ENCODE results near the gene C6orf120.

C6orf120 gene

GRCh38 chr6:169701954-169702839 is at the start of gene C6orf120, which contains the start of gene WDR27:
TSS of gene C6orf120 (plus strand) at chr6:169702126. CDS start at chr6:169702460, 334 bp downstream.
TSS of gene WDR27 (minus strand) at chr6:169702029. CDS start at chr6:169689005, 13,024 bp downstream.
- peak; percentile 98 for DNase-seq

- no peak for DNase-seq
Observed at GRCh38 chr6:169652896-169653295, 49.0 kb upstream of the C6orf120 start.

- no peak for DNase-seq
Observed at GRCh38 chr6:169653691-169654090, 48.2 kb upstream of the C6orf120 start.

- DNase-seq: peak; percentile 90
Observed at GRCh38 chr6:169654598-169655391, 47.1 kb upstream of the C6orf120 start.

- no peak for DNase-seq
Observed at GRCh38 chr6:169656546-169657283, 45.2 kb upstream of the C6orf120 start.

GRCh38 chr6:169657284-169657610 is 44.7 kb upstream of the C6orf120 start:
- DNase-seq: no peak

GRCh38 chr6:169659820-169660610 is 41.9 kb upstream of the C6orf120 start:
- DNase-seq: no peak

- DNase-seq: no peak
Observed at GRCh38 chr6:169660751-169661390, 41.1 kb upstream of the C6orf120 start.

GRCh38 chr6:169661391-169661756 is 40.6 kb upstream of the C6orf120 start:
- DNase-seq: no peak

- DNase-seq: no peak
Observed at GRCh38 chr6:169663468-169663867, 38.5 kb upstream of the C6orf120 start.

- DNase-seq: no peak
Observed at GRCh38 chr6:169664227-169664626, 37.7 kb upstream of the C6orf120 start.

- no peak for DNase-seq
Observed at GRCh38 chr6:169665289-169665688, 36.6 kb upstream of the C6orf120 start.

GRCh38 chr6:169666441-169666840 is 35.5 kb upstream of the C6orf120 start:
- no peak for DNase-seq

GRCh38 chr6:169667716-169668115 is 34.2 kb upstream of the C6orf120 start:
- no peak for DNase-seq

GRCh38 chr6:169668203-169668847 is 33.6 kb upstream of the C6orf120 start:
- DNase-seq: no peak

- DNase-seq: no peak
Observed at GRCh38 chr6:169669147-169669546, 32.8 kb upstream of the C6orf120 start.

GRCh38 chr6:169669889-169670288 is 32.0 kb upstream of the C6orf120 start:
- no peak for DNase-seq

GRCh38 chr6:169671563-169671962 is 30.4 kb upstream of the C6orf120 start:
- no peak for DNase-seq

- DNase-seq: no peak
Observed at GRCh38 chr6:169675011-169675410, 26.9 kb upstream of the C6orf120 start.

- no peak for DNase-seq
Observed at GRCh38 chr6:169677096-169677495, 24.8 kb upstream of the C6orf120 start.

- DNase-seq: no peak
Observed at GRCh38 chr6:169678342-169678741, 23.6 kb upstream of the C6orf120 start.
